ENCODE results near the gene KCNJ8.
"Not testable (repeated sequence)": the region's sequence is repeated elsewhere in the genome, so short reads cannot be mapped to it uniquely, and the experiment has no call there.

KCNJ8 gene

GRCh38 chr12:21774358-21775132 lies at the start of gene KCNJ8:
Gene KCNJ8 (minus strand): TSS chr12:21774706. CDS start chr12:21773616, 1,090 bp downstream.
- DNase-seq: no peak

GRCh38 chr12:21823581-21823980 lies 49.1 kb upstream of the KCNJ8 start:
- DNase-seq: no peak

DNA sequence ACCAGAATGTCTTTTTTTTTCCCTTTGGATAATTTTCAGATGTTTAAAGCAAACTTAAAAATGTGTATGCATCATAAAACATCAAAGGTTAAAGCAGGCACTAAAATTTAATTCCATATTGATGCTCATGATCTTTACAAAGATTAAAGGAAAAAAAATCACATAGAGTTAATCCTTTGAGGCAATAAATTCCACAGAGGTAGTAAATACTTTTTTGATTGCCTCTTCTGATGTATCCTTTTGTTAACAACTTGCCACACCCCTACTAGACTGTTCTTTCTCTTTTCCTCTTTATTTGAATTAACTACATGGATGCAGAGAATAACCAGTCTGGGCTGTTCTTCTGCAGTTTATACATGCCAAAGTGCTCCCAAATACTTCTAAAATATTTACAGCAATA lies 45.2 kb upstream of the KCNJ8 start:
- no peak for DNase-seq

DNA sequence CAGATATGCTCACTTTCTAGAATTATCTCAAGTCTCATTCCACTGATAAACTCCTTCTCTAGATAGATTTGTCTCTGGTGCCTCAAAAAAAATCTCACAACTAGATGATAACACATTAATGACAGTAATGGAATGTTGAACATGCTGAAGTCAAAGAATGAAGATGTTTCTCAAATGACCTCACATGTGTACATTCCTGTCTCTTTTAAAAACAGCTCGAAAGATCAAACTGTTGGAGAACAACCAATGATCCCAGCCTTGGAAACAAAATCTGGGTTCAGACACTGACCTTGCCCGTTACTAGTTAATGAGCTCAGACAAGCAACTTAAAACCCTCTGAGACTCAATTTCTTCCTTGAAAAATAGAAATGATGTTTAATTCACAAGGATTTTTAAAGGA lies 44.7 kb upstream of the KCNJ8 start:
- no peak for DNase-seq

- no peak for DNase-seq
These were observed 44.1 kb upstream of the KCNJ8 start for GRCh38 chr12:21818627-21819026.

DNA sequence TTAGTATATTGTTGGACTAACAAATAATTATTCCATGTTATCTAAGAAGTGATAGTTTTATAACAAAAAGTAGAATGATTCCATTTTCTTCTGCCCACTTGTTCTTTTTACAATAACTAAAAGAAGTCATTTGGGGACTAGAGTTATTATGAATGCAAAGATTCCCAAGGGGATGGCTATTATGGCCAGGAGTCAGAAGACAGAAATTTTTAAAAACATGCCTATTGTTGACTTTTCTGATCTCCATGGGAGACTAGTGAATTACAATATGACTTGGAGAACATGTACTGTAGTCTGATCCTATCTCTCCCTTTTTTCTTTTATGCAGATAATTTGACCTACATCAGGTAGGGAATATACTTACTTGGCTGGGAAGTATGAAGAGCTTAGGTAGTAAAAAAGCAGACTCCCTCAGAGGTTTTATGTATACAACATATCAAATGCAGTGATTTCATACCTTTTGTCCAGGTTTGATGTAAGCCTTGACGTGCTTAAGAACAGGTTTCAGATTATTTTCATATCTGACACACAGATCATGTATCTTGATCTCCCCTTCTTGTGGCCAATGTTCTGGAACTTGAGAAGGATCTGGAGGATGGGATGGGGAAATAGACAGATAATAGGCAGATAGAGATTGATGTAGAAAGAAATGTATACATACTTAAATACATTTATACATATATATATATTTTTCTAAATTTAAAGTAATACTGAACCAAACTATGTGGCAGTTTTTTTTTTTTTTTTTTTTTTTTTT lies 41.0 kb upstream of the KCNJ8 start:
- no peak for DNase-seq

GRCh38 chr12:21814814-21815213 lies 40.3 kb upstream of the KCNJ8 start:
- DNase-seq: no peak

GRCh38 chr12:21814327-21814726 lies 39.8 kb upstream of the KCNJ8 start:
- no peak for DNase-seq

GRCh38 chr12:21813751-21814150 lies 39.2 kb upstream of the KCNJ8 start:
- DNase-seq: no peak

DNA sequence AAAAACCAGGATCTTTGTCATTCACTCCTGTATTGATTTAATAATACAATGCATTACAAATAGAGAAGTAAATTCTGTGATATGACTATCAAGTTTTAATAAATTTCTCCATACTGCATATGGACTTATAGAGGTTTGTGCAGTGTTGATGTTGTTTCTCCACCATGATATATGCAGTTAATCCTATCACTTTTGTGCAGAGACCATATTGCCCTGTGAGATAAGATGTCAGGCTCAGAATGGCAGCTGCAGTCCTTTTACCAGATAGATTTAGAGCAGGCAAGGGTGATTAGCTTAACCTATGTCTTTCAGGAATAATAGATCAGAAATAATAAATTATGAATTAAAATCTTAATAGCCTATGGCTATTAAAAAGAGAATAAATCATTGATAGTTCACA lies 38.6 kb upstream of the KCNJ8 start:
- DNase-seq: no peak

DNA sequence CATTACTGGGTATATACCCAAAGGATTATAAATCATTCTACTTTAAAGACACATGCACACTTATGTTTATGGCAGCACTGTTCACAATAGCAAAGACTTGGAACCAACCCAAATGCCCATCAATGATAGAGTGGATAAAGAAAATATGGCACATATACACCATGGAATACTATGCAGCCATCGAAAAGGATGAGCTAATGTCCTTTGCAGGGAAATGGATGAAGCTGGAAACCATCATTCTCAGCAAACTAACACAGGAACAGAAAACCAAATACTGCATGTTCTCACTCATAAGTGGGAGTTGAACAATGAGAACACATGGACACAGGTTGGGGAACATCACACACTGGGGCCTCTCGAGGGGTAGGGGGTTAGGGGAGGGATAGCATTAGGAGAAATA lies 37.8 kb upstream of the KCNJ8 start:
- DNase-seq: not testable (repeated sequence)

GRCh38 chr12:21809100-21809499 lies 34.6 kb upstream of the KCNJ8 start:
- no peak for DNase-seq

DNA sequence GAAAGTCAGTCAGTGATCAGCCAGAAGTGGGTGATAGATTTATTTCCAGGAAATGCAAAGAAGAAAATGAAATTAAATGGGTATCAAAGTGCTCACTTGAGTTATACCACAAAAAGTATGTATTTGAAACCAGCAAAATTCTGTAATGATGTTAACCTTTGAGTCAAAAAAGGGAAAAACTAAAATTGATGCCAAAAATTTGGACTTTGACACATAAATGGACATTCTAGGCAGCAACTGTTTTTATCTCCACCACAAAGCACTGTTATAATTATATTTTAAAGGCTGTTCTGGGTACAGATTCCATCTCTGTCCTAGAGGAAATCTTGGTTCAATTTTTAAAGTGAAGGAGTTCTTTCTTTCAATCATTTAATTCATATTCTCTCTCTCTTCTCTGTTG lies 31.7 kb upstream of the KCNJ8 start:
- DNase-seq: no peak

GRCh38 chr12:21801522-21802288 lies 27.2 kb upstream of the KCNJ8 start:
- no peak for DNase-seq

DNA sequence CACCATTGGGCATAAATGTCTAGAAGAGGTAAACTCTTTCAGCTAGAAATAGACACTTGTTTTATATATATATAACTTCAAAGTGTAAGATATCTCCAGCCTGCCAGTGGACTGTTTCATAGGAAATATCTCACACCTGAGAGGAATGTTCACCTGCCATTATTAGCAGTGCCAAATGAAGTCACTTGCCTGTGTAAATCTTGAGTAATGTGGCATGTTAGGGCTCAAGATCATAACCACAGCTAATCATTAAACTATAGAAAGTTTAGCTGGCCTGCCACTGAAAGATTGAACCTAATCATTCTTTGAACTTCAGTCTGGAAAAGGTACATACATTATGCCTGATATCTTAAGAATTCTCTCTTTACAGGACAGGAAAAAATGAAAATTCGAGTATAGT lies 25.5 kb upstream of the KCNJ8 start:
- DNase-seq: no peak

DNA sequence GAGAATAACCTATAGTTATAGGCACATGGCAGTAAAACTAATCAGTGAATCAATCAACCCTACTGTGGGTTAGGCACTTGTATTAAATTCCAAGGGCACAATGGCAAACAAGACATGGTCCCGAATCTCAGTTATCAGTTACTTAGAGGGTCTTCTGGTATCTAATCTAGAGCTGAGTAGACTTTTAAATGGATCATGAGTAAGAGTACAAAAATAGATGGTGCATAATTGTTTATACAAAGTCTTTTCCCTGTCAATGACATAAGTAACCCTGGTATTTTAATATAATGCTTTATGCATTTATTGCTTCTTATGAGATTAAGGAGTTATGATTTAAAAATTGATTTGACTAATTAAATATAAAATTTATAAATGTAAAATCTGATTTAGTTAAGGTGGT lies 23.0 kb upstream of the KCNJ8 start:
- DNase-seq: no peak

DNA sequence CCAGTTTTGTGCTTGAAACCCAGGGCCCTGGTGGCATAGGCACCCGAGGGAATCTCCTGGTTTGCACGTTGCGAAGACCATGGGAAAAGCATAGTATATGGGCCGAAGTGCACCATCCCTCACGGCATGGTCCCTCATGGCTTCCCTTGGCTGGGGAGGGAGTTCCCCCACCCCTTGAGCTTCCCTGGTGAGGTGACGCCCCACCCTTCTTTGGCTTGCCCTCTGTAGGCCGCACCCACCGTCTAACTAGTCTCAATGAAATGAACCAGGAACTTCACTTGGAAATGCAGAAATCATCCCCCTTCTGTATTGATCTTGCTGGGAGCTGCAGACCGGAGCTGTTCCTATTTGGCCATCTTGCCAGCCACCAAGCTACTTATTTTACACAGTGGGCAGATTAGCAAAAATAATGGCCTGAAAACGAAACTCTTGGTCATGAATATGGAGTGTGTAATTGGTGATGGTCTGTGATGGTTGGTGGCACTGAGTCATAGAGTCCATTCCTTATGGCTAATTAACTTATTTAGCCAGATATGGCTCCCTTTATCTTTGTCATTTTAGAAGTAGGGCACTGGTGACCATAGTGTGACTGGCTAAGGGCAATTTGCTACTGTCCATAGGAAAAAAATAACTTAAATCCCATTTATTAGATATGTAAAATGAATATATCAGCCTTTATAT lies 21.3 kb upstream of the KCNJ8 start:
- no peak for DNase-seq

- DNase-seq: not testable (repeated sequence)
These were observed 20.5 kb upstream of the KCNJ8 start for GRCh38 chr12:21794807-21795595.

- DNase-seq: not testable (repeated sequence)
These were observed 15.2 kb upstream of the KCNJ8 start for GRCh38 chr12:21789687-21790086.

DNA sequence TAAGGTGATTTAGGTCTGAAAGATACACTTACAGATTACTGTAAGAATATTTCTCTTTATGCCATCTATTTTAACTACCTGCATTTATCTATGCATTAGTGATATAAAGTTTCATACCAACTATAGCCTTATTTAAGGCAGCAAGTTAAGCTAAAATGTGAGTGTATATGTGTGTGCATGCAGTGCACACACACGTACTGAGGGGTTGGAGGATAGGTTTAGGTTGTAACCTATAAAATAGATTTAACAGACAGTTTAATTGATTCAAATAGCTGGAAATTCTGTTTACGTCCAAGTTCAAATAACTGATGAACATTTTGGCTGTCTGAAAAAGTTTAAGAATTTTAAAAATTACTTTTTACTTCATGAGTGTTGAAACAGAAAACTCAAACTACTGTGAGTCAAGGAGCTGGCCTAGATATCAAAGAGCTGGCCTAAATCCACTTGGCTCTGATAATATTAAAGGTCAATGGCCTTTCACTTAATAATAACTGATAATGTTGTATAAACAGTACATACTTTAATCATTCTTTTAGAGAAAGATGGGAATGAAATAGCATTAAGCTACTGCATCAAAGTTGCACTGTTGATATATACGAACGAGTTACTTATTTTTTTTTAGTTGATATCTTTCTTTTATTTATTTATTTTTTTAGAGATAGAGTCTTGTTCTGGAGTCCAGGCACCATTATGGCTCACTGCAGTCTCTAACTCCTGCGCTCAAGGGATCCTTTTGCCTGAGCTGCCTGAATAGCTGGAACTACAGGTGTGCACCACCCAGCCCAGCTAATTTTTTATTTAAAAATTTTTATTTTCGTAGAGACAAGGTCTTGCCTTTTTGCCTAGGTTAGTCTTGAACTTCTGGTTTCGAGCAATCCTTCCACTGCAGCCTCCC lies 13.8 kb upstream of the KCNJ8 start:
- DNase-seq: no peak

- DNase-seq: no peak
These were observed 11.6 kb upstream of the KCNJ8 start for GRCh38 chr12:21786041-21786531.

All from activated CD4-positive, alpha-beta T cell treated with anti-CD3 and anti-CD28 coated beads for 4 hours (primary cell).